ENCODE results near the gene S100A8. TPM values are rescaled to one million over a fixed set of nuclear protein-coding genes. Genes with fewer than 3 reads are reported as not detected.

Gene S100A8
- total RNA-seq, 1 experiment from 2014 or later = not detected

- Mint-ChIP-seq H3K4me3 (ENCODE audit: low read depth, unreplicated experiment) (no peak overlapping the region), H3K9me3 (ENCODE audit: low read depth, unreplicated experiment) (no peaks in the 10 kb centered on the region), H3K27ac (ENCODE audit: unreplicated experiment) (no peak overlapping the region), H3K4me1 (ENCODE audit: low read depth, unreplicated experiment) (no peaks in the 10 kb centered on the region), H3K27me3 (ENCODE audit: unreplicated experiment) (peaks cover 100% of the 10 kb centered on the region), H3K36me3 (ENCODE audit: insufficient read depth, unreplicated experiment) (no peaks in the 10 kb centered on the region)
- CTCF ChIA-PET = no interaction called here
- BruUV-seq (replicated peaks) = no TSS peak
- DNase-seq = no peak
- intact Hi-C loops (cut with micrococcal nuclease; ENCODE audit: unreplicated experiment) = no loop called here
- no peak for TF ChIP-seq CTCF (IDR thresholded peaks at IDR 0.05; ENCODE audit: unreplicated experiment)
Observed at GRCh38 chr1:153387001-153387400, 3.9 kb downstream of the S100A8 start.

DNA sequence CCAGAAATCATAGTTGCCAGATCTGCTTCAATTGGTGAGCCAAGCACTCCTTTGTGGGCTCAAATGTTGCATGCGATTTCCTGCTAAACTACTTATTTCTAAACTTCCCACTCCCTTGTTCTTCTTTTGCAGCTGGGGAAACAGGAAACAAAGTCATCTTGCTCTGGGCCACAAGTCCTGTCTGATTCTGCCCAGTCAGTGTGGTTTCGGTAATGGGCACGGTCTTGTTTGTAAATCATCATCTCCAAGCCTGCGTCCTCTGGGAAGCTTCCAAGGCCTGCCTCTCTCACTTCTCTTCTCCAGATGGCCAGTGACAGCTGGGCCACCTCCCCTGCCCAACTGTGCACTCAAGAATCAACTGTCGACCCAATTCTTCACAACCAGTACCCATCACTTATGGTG, 4.4 kb downstream of the S100A8 start:
- peaks cover 2% of the 10 kb centered on the region for H3K9me3 Mint-ChIP-seq (ENCODE audit: low read depth, unreplicated experiment)
- no peak for DNase-seq
- H3K36me3 Mint-ChIP-seq (ENCODE audit: insufficient read depth, unreplicated experiment) = no peaks in the 10 kb centered on the region
- TF ChIP-seq CTCF (IDR thresholded peaks at IDR 0.05; ENCODE audit: unreplicated experiment) = no peak
- no peak overlapping the region for H3K4me3 Mint-ChIP-seq (ENCODE audit: low read depth, unreplicated experiment)
- CTCF ChIA-PET = no interaction called here
- BruUV-seq (replicated peaks) = no TSS peak
- no peak overlapping the region for H3K27ac Mint-ChIP-seq (ENCODE audit: unreplicated experiment)
- H3K4me1 Mint-ChIP-seq (ENCODE audit: low read depth, unreplicated experiment) = no peaks in the 10 kb centered on the region
- intact Hi-C loops (cut with micrococcal nuclease; ENCODE audit: unreplicated experiment) = no loop called here
- peaks cover 100% of the 10 kb centered on the region for H3K27me3 Mint-ChIP-seq (ENCODE audit: unreplicated experiment)

- Mint-ChIP-seq H3K9me3 (ENCODE audit: low read depth, unreplicated experiment) (peaks cover 8% of the 10 kb centered on the region), H3K4me1 (ENCODE audit: low read depth, unreplicated experiment) (no peaks in the 10 kb centered on the region), H3K36me3 (ENCODE audit: insufficient read depth, unreplicated experiment) (no peaks in the 10 kb centered on the region), H3K4me3 (ENCODE audit: low read depth, unreplicated experiment) (no peak overlapping the region), H3K27ac (ENCODE audit: unreplicated experiment) (no peak overlapping the region), H3K27me3 (ENCODE audit: unreplicated experiment) (peaks cover 97% of the 10 kb centered on the region)
- no peak for DNase-seq
- intact Hi-C loops (cut with micrococcal nuclease; ENCODE audit: unreplicated experiment) = no loop called here
- CTCF ChIA-PET = no interaction called here
- TF ChIP-seq CTCF (IDR thresholded peaks at IDR 0.05; ENCODE audit: unreplicated experiment) = no peak
- no TSS peak for BruUV-seq (replicated peaks)
Observed at GRCh38 chr1:153384958-153385580, 5.8 kb downstream of the S100A8 start.

DNA sequence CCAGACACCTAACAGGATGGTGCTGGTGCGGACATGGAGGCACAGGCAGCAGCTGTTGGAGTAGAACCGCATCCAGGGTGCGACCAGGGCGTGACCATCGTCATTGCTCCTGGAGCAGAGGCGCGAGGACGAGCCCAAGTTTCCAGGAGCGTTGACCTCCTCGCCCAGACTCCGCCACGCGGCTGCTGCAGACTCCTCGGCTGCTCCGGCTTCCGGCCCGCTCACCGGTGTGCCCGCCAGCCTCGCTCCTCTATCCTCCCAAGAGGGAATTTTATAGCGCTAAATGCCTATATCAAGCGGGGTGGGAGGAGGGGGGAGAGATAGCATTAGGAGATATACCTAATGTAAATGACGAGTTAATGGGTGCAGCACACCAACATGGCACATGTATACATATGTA, 10.2 kb downstream of the S100A8 start:
- H3K4me1 Mint-ChIP-seq (ENCODE audit: low read depth, unreplicated experiment) = no peaks in the 10 kb centered on the region
- no TSS peak for BruUV-seq (replicated peaks)
- CTCF ChIA-PET = no interaction called here
- peaks cover 8% of the 10 kb centered on the region for H3K9me3 Mint-ChIP-seq (ENCODE audit: low read depth, unreplicated experiment)
- no peaks in the 10 kb centered on the region for H3K36me3 Mint-ChIP-seq (ENCODE audit: insufficient read depth, unreplicated experiment)
- no peak overlapping the region for H3K27ac Mint-ChIP-seq (ENCODE audit: unreplicated experiment)
- intact Hi-C loops (cut with micrococcal nuclease; ENCODE audit: unreplicated experiment) = no loop called here
- no peak for DNase-seq
- H3K4me3 Mint-ChIP-seq (ENCODE audit: low read depth, unreplicated experiment) = no peak overlapping the region
- no peak for TF ChIP-seq CTCF (IDR thresholded peaks at IDR 0.05; ENCODE audit: unreplicated experiment)
- peaks cover 79% of the 10 kb centered on the region for H3K27me3 Mint-ChIP-seq (ENCODE audit: unreplicated experiment)
